Right atrium auricular region (tissue), 2 donors: Measurements from ENCODE around the gene FKBP2. TPM values are rescaled to one million over a fixed set of nuclear protein-coding genes. Genes with fewer than 3 reads are reported as not detected.

Experiments used
- DNase-seq: peaks from one replicate; pipeline ENCODE4 v3.0.0-alpha.2; 2019; ENCODE audit warnings: low spot score
- H3K27ac ChIP-seq, 2 donors: fragments of 200-600 bp; sonication (generic); 1 replicate in 1 of 2; 2 replicates in 1 of 2; pipeline ENCODE4 v1.5.1; 2016 to 2019
- H3K27me3 ChIP-seq, 2 donors: fragments of 200-600 bp; sonication (generic); one replicate each; pipeline versions ENCODE4 v1.5.1 to v1.6.0; 2017 to 2019
- H3K36me3 ChIP-seq: fragments of 200-600 bp; sonication (generic); one replicate; pipeline ENCODE4 v1.5.1; 2016
- H3K4me1 ChIP-seq, 2 donors: fragments of 200-600 bp; sonication (generic); one replicate each; pipeline versions ENCODE4 v1.5.1 to v1.6.0; 2017 to 2019
- H3K4me3 ChIP-seq, 2 donors: fragments of 200-600 bp; sonication (generic); 1 replicate in 1 of 2; 2 replicates in 1 of 2; pipeline ENCODE4 v1.5.1; 2017 to 2019; ENCODE audit warnings: mild to moderate bottlenecking in 1 of 2, moderate library complexity in 1 of 2
- H3K9me3 ChIP-seq, 2 donors: fragments of 200-600 bp; sonication (generic); one replicate each; pipeline ENCODE4 v1.5.1; 2019
- CTCF ChIP-seq, 2 donors: fragments of 200-600 bp; sonication (generic); IDR thresholded peaks; one replicate each; pipeline ENCODE4 v1.5.1; 2019; ENCODE audit warnings: antibody characterized with exemption in 2 of 2
- total RNA-seq, 2 donors: library from RNA; depleted of rRNA; stranded (reverse); fragments of >200 nt; gene quantifications; one replicate each; pipeline ENCODE4 v1.1.0, GENCODE V29; 2016

The FKBP2 gene
- total RNA-seq, 2 donors from 2014 or later, result 59.1 to 83.4 TPM

GRCh38 chr11:64253481-64253880 is 12.6 kb downstream of the FKBP2 start:
- H3K27ac ChIP-seq, result no peak overlapping the region
- no peak overlapping the region for H3K4me3 ChIP-seq
- no peaks in the 10 kb centered on the region for H3K27me3 ChIP-seq
- no peak for DNase-seq
- H3K36me3 ChIP-seq, result peaks cover 23% of the 10 kb centered on the region
- no peaks in the 10 kb centered on the region for H3K9me3 ChIP-seq
- TF ChIP-seq CTCF (IDR thresholded peaks at IDR 0.05), result no peak
- H3K4me1 ChIP-seq, result peaks cover 0 to 32% of the 10 kb centered on the region in 2 donors

GRCh38 chr11:64254326-64254725 is 13.4 kb downstream of the FKBP2 start:
- H3K9me3 ChIP-seq, result no peaks in the 10 kb centered on the region
- no peaks in the 10 kb centered on the region for H3K27me3 ChIP-seq
- H3K36me3 ChIP-seq, result peaks cover 32% of the 10 kb centered on the region
- no peak for TF ChIP-seq CTCF (IDR thresholded peaks at IDR 0.05)
- no peak overlapping the region for H3K27ac ChIP-seq
- H3K4me3 ChIP-seq, result no peak overlapping the region
- H3K4me1 ChIP-seq, result peaks cover 0 to 32% of the 10 kb centered on the region in 2 donors
- no peak for DNase-seq

- no peak overlapping the region for H3K27ac ChIP-seq
- H3K4me1 ChIP-seq, result peaks cover 0 to 31% of the 10 kb centered on the region in 2 donors
- no peaks in the 10 kb centered on the region for H3K27me3 ChIP-seq
- H3K36me3 ChIP-seq, result peaks cover 39% of the 10 kb centered on the region
- no peak overlapping the region for H3K4me3 ChIP-seq
- H3K9me3 ChIP-seq, result no peaks in the 10 kb centered on the region
- TF ChIP-seq CTCF (IDR thresholded peaks at IDR 0.05), result no peak
- no peak for DNase-seq
Observed at GRCh38 chr11:64255135-64256128, 14.5 kb downstream of the FKBP2 start.

- H3K36me3 ChIP-seq, result peaks cover 43% of the 10 kb centered on the region
- H3K4me1 ChIP-seq, result peaks cover 0 to 23% of the 10 kb centered on the region in 2 donors
- no peak for TF ChIP-seq CTCF (IDR thresholded peaks at IDR 0.05)
- DNase-seq, result no peak
- H3K4me3 ChIP-seq, result no peak overlapping the region
- no peaks in the 10 kb centered on the region for H3K9me3 ChIP-seq
- no peak overlapping the region for H3K27ac ChIP-seq
- H3K27me3 ChIP-seq, result no peaks in the 10 kb centered on the region
Observed at GRCh38 chr11:64256300-64256699, 15.4 kb downstream of the FKBP2 start.

- TF ChIP-seq CTCF (IDR thresholded peaks at IDR 0.05), result no peak
- Histone ChIP-seq H3K4me3 (no peak overlapping the region), H3K27me3 (no peaks in the 10 kb centered on the region), H3K9me3 (no peaks in the 10 kb centered on the region), H3K4me1 (peaks cover 0 to 5% of the 10 kb centered on the region in 2 donors), H3K27ac (no peak overlapping the region), H3K36me3 (peaks cover 56% of the 10 kb centered on the region)
- no peak for DNase-seq
Observed at GRCh38 chr11:64258356-64258755, 17.5 kb downstream of the FKBP2 start.
